HepG2 (cell line): ENCODE results near the gene FAM174C. TPM values are rescaled to one million over a fixed set of nuclear protein-coding genes. Genes with fewer than 3 reads are reported as not detected.

Experiments used
- ADNP ChIP-seq: sonication (generic); formaldehyde crosslinking; IDR thresholded peaks from 2 replicates; pipeline ENCODE4 v1.4.0; 2020; ENCODE audit warnings: missing genetic modification reagents
- CBX1 ChIP-seq: IDR thresholded peaks from one replicate; pipeline ENCODE4 v1.6.1; 2016; ENCODE audit warnings: antibody characterized with exemption, low read depth
- ELF1 ChIP-seq: sonication (generic); formaldehyde crosslinking; IDR thresholded peaks from 2 replicates; pipeline ENCODE4 v1.4.0; 2020; ENCODE audit warnings: missing genetic modification reagents
- GATA4 ChIP-seq: sonication (generic); IDR thresholded peaks from 2 replicates; pipeline ENCODE4 v1.6.1; 2016; ENCODE audit warnings: antibody characterized with exemption, low read depth, borderline replicate concordance
- HHEX ChIP-seq: IDR thresholded peaks from 2 replicates; pipeline ENCODE4 v1.6.1; 2016; ENCODE audit warnings: control low read depth
- HNRNPLL ChIP-seq: fragments of 200-400 bp; formaldehyde crosslinking; IDR thresholded peaks from 2 replicates; pipeline ENCODE4 v1.6.1; 2017; ENCODE audit warnings: mild to moderate bottlenecking, low read depth, low read length; ENCODE audit not compliant: poor library complexity, severe bottlenecking
- IKZF1 ChIP-seq: fragments of 450-650 bp; IDR thresholded peaks from 2 replicates; pipeline ENCODE4 v1.7.1; 2016
- KLF13 ChIP-seq: sonication (generic); formaldehyde crosslinking; IDR thresholded peaks from 2 replicates; pipeline ENCODE4 v1.4.0; 2020; ENCODE audit warnings: mild to moderate bottlenecking, missing genetic modification reagents
- NR2F6 ChIP-seq, 2 experiments: IDR thresholded peaks; 2 replicates each; pipeline ENCODE4 v1.6.1; 2016; ENCODE audit warnings: antibody characterized with exemption in 1 of 2, mild to moderate bottlenecking in 1 of 2
- PRDM15 ChIP-seq: sonication (generic); formaldehyde crosslinking; IDR thresholded peaks from 2 replicates; pipeline ENCODE4 v1.4.0; 2020; ENCODE audit warnings: missing genetic modification reagents
- SKI ChIP-seq: fragments of 450-650 bp; IDR thresholded peaks from one replicate; pipeline ENCODE4 v1.6.1; 2018; ENCODE audit warnings: mild to moderate bottlenecking; ENCODE audit not compliant: partially characterized antibody
- SNAI1 ChIP-seq: sonication (generic); formaldehyde crosslinking; IDR thresholded peaks from 2 replicates; pipeline ENCODE4 v1.5.0; 2020; ENCODE audit warnings: mild to moderate bottlenecking, missing genetic modification reagents, borderline replicate concordance
- SRY ChIP-seq: sonication (generic); formaldehyde crosslinking; IDR thresholded peaks from 2 replicates; pipeline ENCODE4 v1.8.0; 2022; ENCODE audit warnings: mild to moderate bottlenecking, missing genetic modification reagents
- THYN1 ChIP-seq: sonication (generic); formaldehyde crosslinking; IDR thresholded peaks from 2 replicates; pipeline ENCODE4 v1.8.1; 2023; ENCODE audit warnings: low read depth, mild to moderate bottlenecking, moderate library complexity, missing genetic modification reagents, borderline replicate concordance
- ZNF225 ChIP-seq: sonication (generic); formaldehyde crosslinking; IDR thresholded peaks from 2 replicates; pipeline ENCODE4 v1.4.0; 2020; ENCODE audit warnings: mild to moderate bottlenecking, missing genetic modification reagents
- ZNF253 ChIP-seq: sonication (generic); formaldehyde crosslinking; IDR thresholded peaks from 2 replicates; pipeline ENCODE4 v1.8.0; 2022; ENCODE audit warnings: mild to moderate bottlenecking, missing genetic modification reagents, borderline replicate concordance
- ZNF468 ChIP-seq: sonication (generic); formaldehyde crosslinking; IDR thresholded peaks from 2 replicates; pipeline ENCODE4 v1.8.0; 2022; ENCODE audit warnings: mild to moderate bottlenecking, moderate library complexity, missing genetic modification reagents
- ZNF577 ChIP-seq: sonication (generic); formaldehyde crosslinking; IDR thresholded peaks from 2 replicates; pipeline ENCODE4 v1.4.0; 2020; ENCODE audit warnings: mild to moderate bottlenecking, low read depth, missing genetic modification reagents, borderline replicate concordance
- ZNF713 ChIP-seq: sonication (generic); formaldehyde crosslinking; IDR thresholded peaks from 2 replicates; pipeline ENCODE4 v1.4.0; 2020; ENCODE audit warnings: mild to moderate bottlenecking, missing genetic modification reagents
- ZNF777 ChIP-seq: sonication (generic); formaldehyde crosslinking; IDR thresholded peaks from 2 replicates; pipeline ENCODE4 v1.4.0; 2020; ENCODE audit warnings: missing genetic modification reagents
- ZNF839 ChIP-seq: sonication (generic); formaldehyde crosslinking; IDR thresholded peaks from 2 replicates; pipeline ENCODE4 v1.4.0; 2020; ENCODE audit warnings: missing genetic modification reagents, mild to moderate bottlenecking, borderline replicate concordance
- ZSCAN30 ChIP-seq: sonication (generic); formaldehyde crosslinking; IDR thresholded peaks from 2 replicates; pipeline ENCODE4 v1.5.0; 2020; ENCODE audit warnings: mild to moderate bottlenecking, missing genetic modification reagents
- polyA plus RNA-seq, 8 experiments: library from polyadenylated mRNA; depleted of rRNA in 3 of 8; stranded (reverse) in 7 of 8; unstranded in 1 of 8; fragments of >200 nt; fragmentation: Illumina TruSeq in 4 of 8; extraction: Trizol in 4 of 8; gene quantifications; 2 replicates each; pipeline versions ENCODE4 v1.2.1 to v1.2.3, GENCODE V29; 2011 to 2016; ENCODE audit warnings: low read depth in 4 of 8, missing spikeins in 1 of 8, mixed read lengths in 1 of 8; ENCODE audit not compliant: insufficient read depth in 1 of 8
- total RNA-seq, 5 experiments: library from RNA; depleted of rRNA; stranded (reverse); fragments of >200 nt; fragmentation: Illumina TruSeq; extraction: Trizol; gene quantifications; 2 replicates each; pipeline ENCODE4 v1.2.3, GENCODE V29; 2016; ENCODE audit warnings: low read depth in 1 of 5
- TF ChIP-seq, protein P1 (sequence below): sonication (generic); formaldehyde crosslinking; IDR thresholded peaks from 2 replicates; pipeline ENCODE4 v1.4.0; 2020; ENCODE audit warnings: missing genetic modification reagents
- TF ChIP-seq, protein P2 (sequence below): sonication (generic); formaldehyde crosslinking; IDR thresholded peaks from 2 replicates; pipeline ENCODE4 v1.4.0; 2020; ENCODE audit warnings: mild to moderate bottlenecking, missing genetic modification reagents
- TF ChIP-seq, protein P3 (sequence below): sonication (generic); formaldehyde crosslinking; IDR thresholded peaks from 2 replicates; pipeline ENCODE4 v1.4.0; 2020; ENCODE audit warnings: missing genetic modification reagents

FAM174C gene
- total and polyA plus RNA-seq, 2 of the 13 experiments (the other 11 are each of a cell fraction or from before 2014, with no cell fraction given): 19.5 to 31.3 TPM

DNA sequence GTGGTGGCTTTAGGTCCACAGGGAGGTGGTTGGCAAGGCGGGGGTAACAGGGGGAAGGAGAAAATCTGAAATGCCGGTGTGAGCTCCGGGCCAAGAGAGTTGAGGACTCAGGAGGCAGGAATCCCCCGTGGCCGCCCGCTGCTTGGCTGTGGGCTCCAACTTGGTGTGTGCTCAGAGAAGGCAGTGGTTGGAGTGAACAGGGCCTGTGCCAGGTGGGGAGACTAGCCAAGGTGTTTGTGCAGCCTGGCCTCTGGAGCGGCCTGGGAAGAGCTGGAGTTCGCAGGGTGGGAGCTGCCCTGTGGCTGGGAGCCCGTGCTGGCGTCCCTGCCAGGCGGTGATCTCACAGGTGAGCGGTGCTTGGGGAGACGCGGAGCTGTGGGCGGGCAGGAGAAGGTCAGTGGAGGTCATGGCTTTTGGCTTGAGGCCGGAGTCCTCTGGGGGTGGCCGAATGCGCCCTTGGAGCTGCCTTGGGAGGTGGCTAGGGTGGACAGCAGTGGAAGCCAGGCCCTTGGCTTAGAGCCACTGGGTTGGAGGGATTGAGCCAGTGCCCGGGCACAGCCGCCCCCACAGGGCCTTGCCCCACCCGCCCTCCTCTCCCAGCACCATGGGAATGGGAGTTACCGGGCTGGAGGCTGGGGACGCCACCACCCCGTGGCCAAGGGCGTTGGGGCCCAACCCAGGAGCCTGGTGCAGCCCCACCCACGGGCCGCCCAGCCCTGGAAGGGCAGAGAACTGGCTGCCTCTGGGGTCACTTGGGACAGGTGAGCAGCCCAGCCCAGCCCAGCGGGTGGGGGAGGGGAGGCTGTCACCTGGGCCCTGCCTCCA is 13.3 kb upstream of the FAM174C start (continued):
- TF ChIP-seq, protein P1, sequence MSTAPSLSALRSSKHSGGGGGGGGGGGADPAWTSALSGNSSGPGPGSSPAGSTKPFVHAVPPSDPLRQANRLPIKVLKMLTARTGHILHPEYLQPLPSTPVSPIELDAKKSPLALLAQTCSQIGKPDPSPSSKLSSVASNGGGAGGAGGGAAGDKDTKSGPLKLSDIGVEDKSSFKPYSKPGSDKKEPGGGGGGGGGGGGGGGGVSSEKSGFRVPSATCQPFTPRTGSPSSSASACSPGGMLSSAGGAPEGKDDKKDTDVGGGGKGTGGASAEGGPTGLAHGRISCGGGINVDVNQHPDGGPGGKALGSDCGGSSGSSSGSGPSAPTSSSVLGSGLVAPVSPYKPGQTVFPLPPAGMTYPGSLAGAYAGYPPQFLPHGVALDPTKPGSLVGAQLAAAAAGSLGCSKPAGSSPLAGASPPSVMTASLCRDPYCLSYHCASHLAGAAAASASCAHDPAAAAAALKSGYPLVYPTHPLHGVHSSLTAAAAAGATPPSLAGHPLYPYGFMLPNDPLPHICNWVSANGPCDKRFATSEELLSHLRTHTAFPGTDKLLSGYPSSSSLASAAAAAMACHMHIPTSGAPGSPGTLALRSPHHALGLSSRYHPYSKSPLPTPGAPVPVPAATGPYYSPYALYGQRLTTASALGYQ: no peak
- TF ChIP-seq GATA4: no peak
- no peak for TF ChIP-seq KLF13
- TF ChIP-seq, protein P2, sequence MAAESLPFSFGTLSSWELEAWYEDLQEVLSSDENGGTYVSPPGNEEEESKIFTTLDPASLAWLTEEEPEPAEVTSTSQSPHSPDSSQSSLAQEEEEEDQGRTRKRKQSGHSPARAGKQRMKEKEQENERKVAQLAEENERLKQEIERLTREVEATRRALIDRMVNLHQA (CRISPR knock-in tag): no peak
- no peak for TF ChIP-seq ZNF253
- TF ChIP-seq ZNF713 (CRISPR knock-in tag): no peak
- no peak for TF ChIP-seq SKI
- 0 out of 2 replicates have a peak, but pooled peaks have one; percentile 44 for TF ChIP-seq ZNF839 (CRISPR knock-in tag)
- TF ChIP-seq ELF1 (CRISPR knock-in tag): no peak
- no peak for TF ChIP-seq SRY (CRISPR knock-in tag)
- TF ChIP-seq ZNF577 (CRISPR knock-in tag): no peak
- no peak for TF ChIP-seq ZNF225 (CRISPR knock-in tag)
- TF ChIP-seq THYN1 (CRISPR knock-in tag): no peak
- no peak for TF ChIP-seq ZNF777 (CRISPR knock-in tag)
- no peak for TF ChIP-seq ZSCAN30 (CRISPR knock-in tag)
- TF ChIP-seq NR2F6 (IDR thresholded peaks at IDR 0.05): peak; percentile 73
- peak; percentile 75 for TF ChIP-seq NR2F6 (CRISPR knock-in tag; IDR thresholded peaks at IDR 0.05)
- TF ChIP-seq PRDM15: no peak
- no peak for TF ChIP-seq HHEX
- no peak for TF ChIP-seq SNAI1 (CRISPR knock-in tag)
- TF ChIP-seq ZNF468 (CRISPR knock-in tag): no peak
- no peak for TF ChIP-seq CBX1
- TF ChIP-seq, protein P3, sequence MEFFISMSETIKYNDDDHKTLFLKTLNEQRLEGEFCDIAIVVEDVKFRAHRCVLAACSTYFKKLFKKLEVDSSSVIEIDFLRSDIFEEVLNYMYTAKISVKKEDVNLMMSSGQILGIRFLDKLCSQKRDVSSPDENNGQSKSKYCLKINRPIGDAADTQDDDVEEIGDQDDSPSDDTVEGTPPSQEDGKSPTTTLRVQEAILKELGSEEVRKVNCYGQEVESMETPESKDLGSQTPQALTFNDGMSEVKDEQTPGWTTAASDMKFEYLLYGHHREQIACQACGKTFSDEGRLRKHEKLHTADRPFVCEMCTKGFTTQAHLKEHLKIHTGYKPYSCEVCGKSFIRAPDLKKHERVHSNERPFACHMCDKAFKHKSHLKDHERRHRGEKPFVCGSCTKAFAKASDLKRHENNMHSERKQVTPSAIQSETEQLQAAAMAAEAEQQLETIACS (CRISPR knock-in tag): no peak
- no peak for TF ChIP-seq ADNP (CRISPR knock-in tag)
- TF ChIP-seq HNRNPLL: peak; percentile 19
- TF ChIP-seq IKZF1: no peak
